Stimulated activated naive B cell treated with anti-CD40 and anti-IgM and Interleukin-4, amounts not matched to agents 10 μg/mL and 1 μg/mL and 100 μg/mL, for 72 hours (primary cell): ENCODE data around the gene CDC14A.
"Not testable (repeated sequence)": the region's sequence is repeated elsewhere in the genome, so short reads cannot be mapped to it uniquely, and the experiment has no call there.

Experiments used
- ATAC-seq, 2 donors: fragments of 150-1000 bp; cut with Tn5 transposase; replicated peaks; 2 replicates each; pipeline ENCODE4 v1.10.0; 2021; ENCODE audit warnings: moderate library complexity in 1 of 2
- DNase-seq: peaks from one replicate; pipeline ENCODE4 v3.0.0; 2021
- H3K27ac Mint-ChIP-seq: one replicate; pipeline ENCODE4 v1.8.0; 2022; ENCODE audit warnings: mild to moderate bottlenecking, mixed read lengths
- H3K27me3 Mint-ChIP-seq, 2 donors: one replicate each; pipeline ENCODE4 v1.8.0; 2022; ENCODE audit warnings: mixed read lengths in 2 of 2
- H3K36me3 Mint-ChIP-seq, 2 donors: one replicate each; pipeline ENCODE4 v1.8.0; 2022; ENCODE audit warnings: mixed read lengths in 2 of 2, mild to moderate bottlenecking in 1 of 2
- H3K4me1 Mint-ChIP-seq, 2 donors: one replicate each; pipeline ENCODE4 v1.8.0; 2022; ENCODE audit warnings: mixed read lengths in 2 of 2, mild to moderate bottlenecking in 1 of 2
- H3K4me3 Mint-ChIP-seq, 2 donors: one replicate each; pipeline ENCODE4 v1.8.0; 2022; ENCODE audit warnings: mild to moderate bottlenecking in 2 of 2, mixed read lengths in 2 of 2, moderate library complexity in 1 of 2
- H3K9me3 Mint-ChIP-seq, 2 donors: one replicate each; pipeline ENCODE4 v1.8.0; 2022; ENCODE audit warnings: mixed read lengths in 2 of 2, mild to moderate bottlenecking in 1 of 2

CDC14A gene

GRCh38 chr1:100362821-100363466, 10.6 kb downstream of the CDC14A start:
- DNase-seq: no peak
- Mint-ChIP-seq H3K4me1 (peaks cover 24 to 37% of the 10 kb centered on the region in 2 donors), H3K27ac (no peak overlapping the region), H3K9me3 (no peaks in the 10 kb centered on the region), H3K36me3 (peaks cover 8 to 17% of the 10 kb centered on the region in 2 donors), H3K4me3 (no peak overlapping the region), H3K27me3 (no peaks in the 10 kb centered on the region)
- no peak for ATAC-seq

GRCh38 chr1:100363831-100364230, 11.5 kb downstream of the CDC14A start:
- Mint-ChIP-seq H3K27me3 (no peaks in the 10 kb centered on the region), H3K9me3 (no peaks in the 10 kb centered on the region), H3K4me1 (peaks cover 24 to 37% of the 10 kb centered on the region in 2 donors), H3K4me3 (no peak overlapping the region), H3K27ac (no peak overlapping the region), H3K36me3 (peaks cover 8 to 22% of the 10 kb centered on the region in 2 donors)
- DNase-seq (no peak), ATAC-seq (no peak)

GRCh38 chr1:100364697-100365096, 12.4 kb downstream of the CDC14A start:
- H3K36me3 Mint-ChIP-seq: peaks cover 12 to 27% of the 10 kb centered on the region in 2 donors
- no peak overlapping the region for H3K27ac Mint-ChIP-seq
- ATAC-seq: no peak
- H3K4me3 Mint-ChIP-seq: no peak overlapping the region
- H3K27me3 Mint-ChIP-seq: no peaks in the 10 kb centered on the region
- DNase-seq: no peak
- H3K9me3 Mint-ChIP-seq: no peaks in the 10 kb centered on the region
- peaks cover 17 to 35% of the 10 kb centered on the region in 2 donors for H3K4me1 Mint-ChIP-seq

- DNase-seq: no peak
- Mint-ChIP-seq H3K4me1 (peaks cover 19 to 34% of the 10 kb centered on the region in 2 donors), H3K36me3 (peaks cover 11 to 27% of the 10 kb centered on the region in 2 donors), H3K4me3 (no peak overlapping the region), H3K27ac (no peak overlapping the region), H3K27me3 (no peaks in the 10 kb centered on the region), H3K9me3 (no peaks in the 10 kb centered on the region)
- ATAC-seq: no peak
Measured at GRCh38 chr1:100366209-100366525, 13.9 kb downstream of the CDC14A start.

GRCh38 chr1:100369339-100369738, 17.0 kb downstream of the CDC14A start:
- not testable (repeated sequence) for ATAC-seq, H3K9me3 Mint-ChIP-seq, DNase-seq, H3K4me3 Mint-ChIP-seq, H3K27me3 Mint-ChIP-seq, H3K27ac Mint-ChIP-seq
- Mint-ChIP-seq H3K4me1 (peaks cover 17 to 38% of the 10 kb centered on the region in 2 donors), H3K36me3 (peaks cover 7 to 21% of the 10 kb centered on the region in 2 donors)

- peaks cover 12 to 21% of the 10 kb centered on the region in 2 donors for H3K36me3 Mint-ChIP-seq
- H3K4me3 Mint-ChIP-seq, H3K27ac Mint-ChIP-seq, DNase-seq, ATAC-seq, H3K27me3 Mint-ChIP-seq, H3K9me3 Mint-ChIP-seq: not testable (repeated sequence)
- peaks cover 16 to 46% of the 10 kb centered on the region in 2 donors for H3K4me1 Mint-ChIP-seq
Measured at GRCh38 chr1:100373953-100374352, 21.6 kb downstream of the CDC14A start.

GRCh38 chr1:100376890-100377289, 24.6 kb downstream of the CDC14A start:
- H3K4me3 Mint-ChIP-seq, H3K27ac Mint-ChIP-seq, DNase-seq, H3K9me3 Mint-ChIP-seq, H3K27me3 Mint-ChIP-seq, ATAC-seq: not testable (repeated sequence)
- H3K4me1 Mint-ChIP-seq: peaks cover 16 to 46% of the 10 kb centered on the region in 2 donors
- H3K36me3 Mint-ChIP-seq: peaks cover 8 to 28% of the 10 kb centered on the region in 2 donors

GRCh38 chr1:100377590-100378361, 25.5 kb downstream of the CDC14A start:
- H3K27me3 Mint-ChIP-seq: no peaks in the 10 kb centered on the region
- ATAC-seq: peak; percentile 86 to 96
- H3K27ac Mint-ChIP-seq: no peak overlapping the region
- peaks cover 0 to 4% of the 10 kb centered on the region in 2 donors for H3K9me3 Mint-ChIP-seq
- peaks cover 8 to 25% of the 10 kb centered on the region in 2 donors for H3K36me3 Mint-ChIP-seq
- peaks cover 14 to 45% of the 10 kb centered on the region in 2 donors for H3K4me1 Mint-ChIP-seq
- H3K4me3 Mint-ChIP-seq: no peak overlapping the region
- no peak for DNase-seq

- H3K4me1 Mint-ChIP-seq: peaks cover 13 to 48% of the 10 kb centered on the region in 2 donors
- H3K27ac Mint-ChIP-seq: no peak overlapping the region
- no peak overlapping the region for H3K4me3 Mint-ChIP-seq
- peaks cover 0 to 4% of the 10 kb centered on the region in 2 donors for H3K9me3 Mint-ChIP-seq
- ATAC-seq (no peak), DNase-seq (no peak)
- H3K36me3 Mint-ChIP-seq: peaks cover 6 to 21% of the 10 kb centered on the region in 2 donors
- no peaks in the 10 kb centered on the region for H3K27me3 Mint-ChIP-seq
Measured at GRCh38 chr1:100378956-100379355, 26.6 kb downstream of the CDC14A start.

GRCh38 chr1:100380635-100381034, 28.3 kb downstream of the CDC14A start:
- no peak overlapping the region for H3K4me3 Mint-ChIP-seq
- H3K27me3 Mint-ChIP-seq: no peaks in the 10 kb centered on the region
- H3K9me3 Mint-ChIP-seq: no peaks in the 10 kb centered on the region
- H3K36me3 Mint-ChIP-seq: peaks cover 0 to 16% of the 10 kb centered on the region in 2 donors
- peaks cover 13 to 45% of the 10 kb centered on the region in 2 donors for H3K4me1 Mint-ChIP-seq
- ATAC-seq (no peak), DNase-seq (no peak)
- H3K27ac Mint-ChIP-seq: no peak overlapping the region

- peaks cover 0 to 14% of the 10 kb centered on the region in 2 donors for H3K36me3 Mint-ChIP-seq
- no peaks in the 10 kb centered on the region for H3K9me3 Mint-ChIP-seq
- no peak overlapping the region for H3K4me3 Mint-ChIP-seq
- no peak overlapping the region for H3K27ac Mint-ChIP-seq
- ATAC-seq: peak in 1 of 2 donors; percentile 48
- no peaks in the 10 kb centered on the region for H3K27me3 Mint-ChIP-seq
- peaks cover 17 to 55% of the 10 kb centered on the region in 2 donors for H3K4me1 Mint-ChIP-seq
- DNase-seq: no peak
Measured at GRCh38 chr1:100382657-100383056, 30.4 kb downstream of the CDC14A start.

- Mint-ChIP-seq H3K27me3 (no peaks in the 10 kb centered on the region), H3K9me3 (no peaks in the 10 kb centered on the region), H3K4me1 (peaks cover 19 to 53% of the 10 kb centered on the region in 2 donors), H3K4me3 (no peak overlapping the region), H3K27ac (no peak overlapping the region), H3K36me3 (peaks cover 0 to 12% of the 10 kb centered on the region in 2 donors)
- DNase-seq: no peak
- no peak for ATAC-seq
Measured at GRCh38 chr1:100383743-100384405, 31.6 kb downstream of the CDC14A start.

- Mint-ChIP-seq H3K4me1 (peaks cover 16 to 40% of the 10 kb centered on the region in 2 donors), H3K36me3 (no peaks in the 10 kb centered on the region), H3K27me3 (no peaks in the 10 kb centered on the region), H3K27ac (no peak overlapping the region), H3K4me3 (peak overlapping the region in 1 of 2 donors; percentile 28), H3K9me3 (no peaks in the 10 kb centered on the region)
- DNase-seq (no peak), ATAC-seq (no peak)
Measured at GRCh38 chr1:100387209-100387608, 34.9 kb downstream of the CDC14A start.

GRCh38 chr1:100387657-100388350, 35.5 kb downstream of the CDC14A start:
- Mint-ChIP-seq H3K4me3 (peak overlapping the region; percentile 2 to 47), H3K27me3 (no peaks in the 10 kb centered on the region), H3K36me3 (no peaks in the 10 kb centered on the region), H3K27ac (no peak overlapping the region), H3K4me1 (peaks cover 15 to 36% of the 10 kb centered on the region in 2 donors), H3K9me3 (no peaks in the 10 kb centered on the region)
- DNase-seq: no peak
- ATAC-seq: no peak
